Transverse colon (tissue), 4 donors: ENCODE data around the gene TTL. TPM values are rescaled to one million over a fixed set of nuclear protein-coding genes. Genes with fewer than 3 reads are reported as not detected.

Experiments used
- DNase-seq: peaks from one replicate; pipeline ENCODE4 v3.0.0-alpha.2; 2019
- H3K27ac ChIP-seq, 4 donors: fragments of 200-600 bp; sonication (generic); 2 replicates each; pipeline ENCODE4 v1.5.1; 2016 to 2018; ENCODE audit warnings: inconsistent platforms in 4 of 4
- H3K27me3 ChIP-seq: fragments of 200-600 bp; sonication (generic); 2 replicates; pipeline ENCODE4 v1.5.1; 2017; ENCODE audit warnings: inconsistent platforms
- H3K36me3 ChIP-seq, 4 donors: fragments of 200-600 bp; sonication (generic); 2 replicates each; pipeline ENCODE4 v1.5.1; 2017 to 2019; ENCODE audit warnings: inconsistent platforms in 4 of 4
- H3K4me1 ChIP-seq, 4 donors: fragments of 200-600 bp; sonication (generic); 2 replicates each; pipeline ENCODE4 v1.5.1; 2017 to 2020; ENCODE audit warnings: inconsistent platforms in 4 of 4
- H3K4me3 ChIP-seq, 4 donors: fragments of 200-600 bp; sonication (generic); 1 replicate in 1 of 4; 2 replicates in 3 of 4; pipeline versions ENCODE4 v1.5.1 to v1.6.1; 2017 to 2019; ENCODE audit warnings: inconsistent platforms in 4 of 4
- H3K9me3 ChIP-seq, 2 donors: fragments of 200-600 bp; sonication (generic); 2 replicates each; pipeline ENCODE4 v1.5.1; 2017 to 2019; ENCODE audit warnings: inconsistent platforms in 2 of 2
- EP300 ChIP-seq: sonication (generic); formaldehyde crosslinking; IDR thresholded peaks from one replicate; pipeline ENCODE4 v1.6.1; 2017; ENCODE audit warnings: antibody characterized with exemption, low read depth
- POLR2A ChIP-seq: fragments of 450-650 bp; IDR thresholded peaks from one replicate; pipeline ENCODE4 v1.6.1; 2016; ENCODE audit warnings: antibody characterized with exemption, mild to moderate bottlenecking, moderate library complexity
- POLR2AphosphoS5 ChIP-seq, 3 donors: sonication (generic); formaldehyde crosslinking; IDR thresholded peaks; one replicate each; pipeline ENCODE4 v1.6.1; 2016; ENCODE audit warnings: antibody characterized with exemption in 3 of 3
- WGBS, 2 donors: methylation state at CpG; one replicate each; pipeline ENCODE4 v1.1.5; 2018; ENCODE audit warnings: low coverage in 1 of 2; 5-methylcytosine and 5-hydroxymethylcytosine counted together
- in situ Hi-C, 4 donors: fragments of 200-750 bp; cut with MboI; loops; one replicate each; pipeline versions ENCODE4 v1.15.0 to v1.15.1; 2017; ENCODE audit warnings: low sequenced_read_pairs in 3 of 4, low pct_ligation_motif_present in 1 of 4, low pct_unique_long_range_greater_than_20kb in 1 of 4
- intact Hi-C: fragments of 100-400 bp; cut with DNase I; formaldehyde crosslinking; loops from one replicate; pipeline ENCODE4 v1.15.1; 2023; ENCODE audit warnings: low total_unique reads
- total RNA-seq, 4 donors: library from RNA; depleted of rRNA; stranded (reverse); fragments of >200 nt; gene quantifications; one replicate each; pipeline ENCODE4 v1.1.0, GENCODE V29; 2016
- TF ChIP-seq, protein P1 (sequence below), 5 experiments: fragments of 200-600 bp in 3 of 5; fragments of 450-650 bp in 2 of 5; sonication (generic) in 3 of 5; IDR thresholded peaks; 1 replicate in 2 of 5; 2 replicates in 3 of 5; pipeline ENCODE4 v1.5.1; 2016 to 2017; ENCODE audit warnings: antibody characterized with exemption in 5 of 5, inconsistent platforms in 3 of 5, mild to moderate bottlenecking in 2 of 5, moderate library complexity in 1 of 5

The TTL gene
- total RNA-seq, 4 donors from 2014 or later, result 7.9 to 61.3 (median 16.6) TPM

- no peaks in the 10 kb centered on the region for H3K9me3 ChIP-seq
- no peak overlapping the region for H3K27ac ChIP-seq
- no peaks in the 10 kb centered on the region for H3K4me1 ChIP-seq
- TF ChIP-seq EP300 (no peak), POLR2AphosphoS5 (IDR thresholded peaks at IDR 0.05) (no peak), POLR2A (no peak)
- TF ChIP-seq, protein P1, sequence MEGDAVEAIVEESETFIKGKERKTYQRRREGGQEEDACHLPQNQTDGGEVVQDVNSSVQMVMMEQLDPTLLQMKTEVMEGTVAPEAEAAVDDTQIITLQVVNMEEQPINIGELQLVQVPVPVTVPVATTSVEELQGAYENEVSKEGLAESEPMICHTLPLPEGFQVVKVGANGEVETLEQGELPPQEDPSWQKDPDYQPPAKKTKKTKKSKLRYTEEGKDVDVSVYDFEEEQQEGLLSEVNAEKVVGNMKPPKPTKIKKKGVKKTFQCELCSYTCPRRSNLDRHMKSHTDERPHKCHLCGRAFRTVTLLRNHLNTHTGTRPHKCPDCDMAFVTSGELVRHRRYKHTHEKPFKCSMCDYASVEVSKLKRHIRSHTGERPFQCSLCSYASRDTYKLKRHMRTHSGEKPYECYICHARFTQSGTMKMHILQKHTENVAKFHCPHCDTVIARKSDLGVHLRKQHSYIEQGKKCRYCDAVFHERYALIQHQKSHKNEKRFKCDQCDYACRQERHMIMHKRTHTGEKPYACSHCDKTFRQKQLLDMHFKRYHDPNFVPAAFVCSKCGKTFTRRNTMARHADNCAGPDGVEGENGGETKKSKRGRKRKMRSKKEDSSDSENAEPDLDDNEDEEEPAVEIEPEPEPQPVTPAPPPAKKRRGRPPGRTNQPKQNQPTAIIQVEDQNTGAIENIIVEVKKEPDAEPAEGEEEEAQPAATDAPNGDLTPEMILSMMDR (IDR thresholded peaks at IDR 0.05), result no peak
- H3K4me3 ChIP-seq, result no peak overlapping the region
- 98 to 100% methylated on average over 3 of the region's 3 CpGs for WGBS, 2 donors
- no peaks in the 10 kb centered on the region for H3K27me3 ChIP-seq
- peaks cover 0 to 16% (median 8%) of the 10 kb centered on the region in 4 donors for H3K36me3 ChIP-seq
- in situ Hi-C loops, result no loop called here
- no peak for DNase-seq
- intact Hi-C loops, result no loop called here
Observed at GRCh38 chr2:112516801-112517200, 34.8 kb downstream of the TTL start.

DNA sequence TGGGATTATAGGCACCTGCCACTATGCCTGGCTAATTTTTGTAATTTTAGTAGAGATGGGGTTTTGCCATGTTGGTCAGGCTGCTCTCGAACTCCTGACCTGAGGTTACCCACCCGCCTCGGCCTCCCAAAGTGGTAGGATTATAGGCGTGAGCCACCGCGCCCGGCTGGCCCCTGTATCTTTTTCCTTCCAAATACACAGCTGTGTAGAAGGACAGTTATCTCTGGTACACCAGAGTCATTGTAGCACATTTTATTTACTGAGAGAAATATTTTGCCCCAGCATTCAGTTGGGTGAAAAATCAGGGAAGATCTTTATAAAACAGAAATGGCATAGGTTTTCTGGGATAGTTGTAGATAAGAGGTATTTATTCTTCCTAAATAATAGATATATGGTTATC is 36.9 kb downstream of the TTL start:
- in situ Hi-C loops (no loop called here), intact Hi-C loops (no loop called here)
- Histone ChIP-seq H3K27me3 (no peaks in the 10 kb centered on the region), H3K4me1 (no peaks in the 10 kb centered on the region), H3K36me3 (peaks cover 0 to 16% (median 7%) of the 10 kb centered on the region in 4 donors), H3K4me3 (no peak overlapping the region), H3K9me3 (no peaks in the 10 kb centered on the region), H3K27ac (no peak overlapping the region)
- TF ChIP-seq, protein P1 (IDR thresholded peaks at IDR 0.05), result no peak
- TF ChIP-seq POLR2A (no peak), EP300 (no peak), POLR2AphosphoS5 (IDR thresholded peaks at IDR 0.05) (no peak)
- 92 to 100% methylated on average over 3 to 7 of the region's 7 CpGs for WGBS, 2 donors
- DNase-seq, result no peak

- no peak overlapping the region for H3K4me3 ChIP-seq
- intact Hi-C loops (no loop called here), in situ Hi-C loops (no loop called here)
- DNase-seq, result no peak
- peaks cover 0 to 11% (median 4%) of the 10 kb centered on the region in 4 donors for H3K36me3 ChIP-seq
- H3K4me1 ChIP-seq, result no peaks in the 10 kb centered on the region
- H3K27me3 ChIP-seq, result no peaks in the 10 kb centered on the region
- no peak overlapping the region for H3K27ac ChIP-seq
- no peaks in the 10 kb centered on the region for H3K9me3 ChIP-seq
- TF ChIP-seq POLR2A (no peak), EP300 (no peak), POLR2AphosphoS5 (IDR thresholded peaks at IDR 0.05) (no peak)
- TF ChIP-seq, protein P1 (IDR thresholded peaks at IDR 0.05), result no peak
- WGBS, 2 donors, result 86 to 100% methylated on average over 2 to 9 of the region's 9 CpGs
Observed at GRCh38 chr2:112519506-112519905, 37.5 kb downstream of the TTL start.

DNA sequence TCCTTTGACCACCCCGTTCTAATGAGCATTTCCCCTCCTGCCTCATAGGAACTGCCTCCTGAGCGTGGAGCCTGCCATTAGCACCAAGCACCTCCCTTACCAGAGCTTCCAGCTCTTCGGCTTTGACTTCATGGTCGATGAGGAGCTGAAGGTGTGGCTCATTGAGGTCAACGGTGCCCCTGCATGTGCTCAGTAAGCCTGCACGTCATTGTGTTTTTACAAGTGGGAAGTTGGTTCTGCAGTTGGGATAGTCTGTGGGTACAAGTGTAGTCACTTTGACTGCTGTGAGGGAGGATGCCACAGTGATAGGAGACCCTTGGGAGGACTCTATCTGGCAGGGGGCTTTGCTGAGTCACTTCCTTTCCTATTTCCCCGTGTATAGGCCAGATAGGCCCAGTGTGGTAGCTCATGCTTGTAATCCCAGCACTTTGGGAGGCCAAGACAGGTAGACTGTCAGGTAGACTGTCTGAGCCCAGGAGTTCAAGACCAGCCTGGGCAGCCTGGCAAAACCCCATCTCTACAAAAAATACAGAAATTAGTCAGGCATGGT is 38.4 kb downstream of the TTL start:
- no peak for DNase-seq
- 92% methylated on average over 5 to 7 of the region's 7 CpGs for whole genome bisulfite sequencing, 2 donors
- intact Hi-C loops, result no loop called here
- Histone ChIP-seq H3K4me3 (no peak overlapping the region), H3K9me3 (no peaks in the 10 kb centered on the region), H3K36me3 (peaks cover 0 to 8% (median 2%) of the 10 kb centered on the region in 4 donors), H3K4me1 (no peaks in the 10 kb centered on the region), H3K27me3 (no peaks in the 10 kb centered on the region), H3K27ac (no peak overlapping the region)
- TF ChIP-seq POLR2AphosphoS5 (IDR thresholded peaks at IDR 0.05), result no peak
- TF ChIP-seq, protein P1 (IDR thresholded peaks at IDR 0.05), result no peak
- TF ChIP-seq POLR2A, result no peak
- TF ChIP-seq EP300, result no peak
- in situ Hi-C loops, result no loop called here
